HepG2 (cell line): Measurements from ENCODE around the gene YY1. TPM values are rescaled to one million over a fixed set of nuclear protein-coding genes. Genes with fewer than 3 reads are reported as not detected.
A peak's percentile ranks its signal among the peaks of the same experiment; 100 is the strongest.

ENCODE experiments used
- ATAC-seq: fragments of 200-7000 bp; cut with Tn5 transposase; 3 replicates; pipeline ENCODE4 v1.9.1; 2020; ENCODE audit warnings: mild to moderate bottlenecking, moderate library complexity
- BruUV-seq: library from RNA; stranded (reverse); fragments of 400-500 nt; replicated peaks from 2 replicates; lab custom pipeline; 2021; lab: Mats Ljungman, UMichigan
- CTCF ChIA-PET: fragments of 300-600 bp; formaldehyde crosslinking; extraction: SDS; loops from one replicate; lab custom pipeline; 2021; ENCODE audit warnings: low total read pairs, inconsistent platforms, low intra/inter-chr PET ratio; lab: Yijun Ruan, JAX
- POLR2A ChIA-PET: fragments of 350-600 bp; sonication (Branson Sonifier 250); formaldehyde crosslinking; loops from one replicate; lab custom pipeline; 2020; ENCODE audit warnings: antibody characterized with exemption, inconsistent platforms; lab: Yijun Ruan, JAX
- DNase-seq: peaks from one replicate; pipeline ENCODE4 v3.0.0-alpha.2; 2015; ENCODE audit warnings: low spot score
- FAIRE-seq: peaks from 3 replicates; lab custom pipeline; 2011; peaks lifted over from hg19 to GRCh38; lab: Jason Lieb, UNC
- H2AFZ ChIP-seq: one replicate; pipeline ENCODE4 v1.6.1; 2011; ENCODE audit warnings: low read length, inconsistent platforms
- H3K27ac ChIP-seq: fragments of 300-600 bp; 3 replicates; pipeline ENCODE4 v1.8.0; 2011; ENCODE audit warnings: mixed run types, mild to moderate bottlenecking, mixed read lengths, low read length, inconsistent platforms; ENCODE audit not compliant: insufficient read depth; ENCODE audit errors: extremely low read length
- H3K27me3 ChIP-seq, 2 experiments: fragments of 200-600 bp in 1 of 2; 2 replicates in 1 of 2; 3 replicates in 1 of 2; pipeline versions ENCODE4 v1.6.0 to v1.8.0; 2011; ENCODE audit warnings: low read length in 2 of 2, mild to moderate bottlenecking in 2 of 2, moderate library complexity in 2 of 2, inconsistent platforms in 1 of 2; ENCODE audit not compliant: insufficient read depth in 2 of 2, control insufficient read depth in 1 of 2
- H3K36me3 ChIP-seq, 2 experiments: fragments of 200-600 bp in 1 of 2; replicated peaks in 1 of 2; 2 replicates in 1 of 2; 3 replicates in 1 of 2; pipeline versions ENCODE4 v1.5.1 to v1.8.0; 2011; ENCODE audit warnings: low read length in 2 of 2, inconsistent platforms in 1 of 2; ENCODE audit not compliant: insufficient read depth in 2 of 2, control insufficient read depth in 1 of 2
- H3K4me1 ChIP-seq: 2 replicates; pipeline ENCODE4 v1.5.1; 2012; ENCODE audit warnings: low read length, inconsistent platforms; ENCODE audit not compliant: insufficient read depth
- H3K4me2 ChIP-seq: 2 replicates; pipeline ENCODE4 v1.6.0; 2011; ENCODE audit warnings: low read depth, low read length, inconsistent platforms
- H3K4me3 ChIP-seq, 3 experiments: fragments of 200-600 bp in 1 of 3; sonication (generic), shearing (Covaris generic) in 1 of 3; replicated peaks in 1 of 3; 2 replicates each; pipeline ENCODE4 v1.5.1; 2011 to 2016; ENCODE audit warnings: low read length in 3 of 3, inconsistent platforms in 2 of 3, low read depth in 2 of 3, mild to moderate bottlenecking in 2 of 3, control low read depth in 1 of 3, mixed read lengths in 1 of 3; ENCODE audit not compliant: insufficient read depth in 1 of 3
- H3K79me2 ChIP-seq: one replicate; pipeline ENCODE4 v1.6.1; 2011; ENCODE audit warnings: low read length, inconsistent platforms; ENCODE audit not compliant: insufficient read depth
- H3K9ac ChIP-seq: 2 replicates; pipeline ENCODE4 v1.6.0; 2011; ENCODE audit warnings: mild to moderate bottlenecking, low read depth, low read length, inconsistent platforms; ENCODE audit not compliant: insufficient read depth
- H3K9me3 ChIP-seq: 2 replicates; pipeline ENCODE4 v1.5.1; 2012; ENCODE audit warnings: mild to moderate bottlenecking, low read length
- H4K20me1 ChIP-seq: 2 replicates; pipeline ENCODE4 v1.6.0; 2011; ENCODE audit warnings: inconsistent platforms, mild to moderate bottlenecking, low read length, moderate library complexity; ENCODE audit not compliant: insufficient read depth
- RARA ChIP-seq: IDR thresholded peaks from 2 replicates; pipeline ENCODE4 v1.6.1; 2016; ENCODE audit warnings: missing genetic modification reagents, missing compliant biosample characterization
- RXRB ChIP-seq: IDR thresholded peaks from 2 replicates; pipeline ENCODE4 v1.6.1; 2016; ENCODE audit warnings: borderline replicate concordance, missing genetic modification reagents, missing compliant biosample characterization
- SOX13 ChIP-seq, 3 experiments: fragments of 450-650 bp in 1 of 3; sonication (generic) in 1 of 3; formaldehyde crosslinking in 1 of 3; IDR thresholded peaks in 2 of 3; conservative IDR thresholded peaks in 1 of 3; 2 replicates each; pipeline versions ENCODE4 v1.5.0 to v1.6.1; 2016 to 2020; ENCODE audit warnings: antibody characterized with exemption in 1 of 3, mild to moderate bottlenecking in 1 of 3, missing compliant biosample characterization in 1 of 3, missing genetic modification reagents in 1 of 3, moderate library complexity in 1 of 3
- SOX6 ChIP-seq, 2 experiments: fragments of 450-650 bp in 1 of 2; sonication (generic) in 1 of 2; formaldehyde crosslinking in 1 of 2; IDR thresholded peaks; 2 replicates each; pipeline versions ENCODE4 v1.4.0 to v1.6.1; 2017 to 2020; ENCODE audit warnings: antibody characterized with exemption in 1 of 2, mild to moderate bottlenecking in 1 of 2, missing genetic modification reagents in 1 of 2
- THAP8 ChIP-seq: sonication (generic); formaldehyde crosslinking; IDR thresholded peaks from 2 replicates; pipeline ENCODE4 v1.5.1; 2020; ENCODE audit warnings: missing genetic modification reagents, mild to moderate bottlenecking, borderline replicate concordance
- ZSCAN12 ChIP-seq: sonication (generic); formaldehyde crosslinking; IDR thresholded peaks from 2 replicates; pipeline ENCODE4 v1.9.0; 2021; ENCODE audit warnings: mild to moderate bottlenecking, missing genetic modification reagents
- WGBS: methylation state at CpG from one replicate; pipeline ENCODE4 v1.1.6; 2017; ENCODE audit warnings: low lambda C conversion rate; 5-methylcytosine and 5-hydroxymethylcytosine counted together
- in situ Hi-C: cut with HindIII; loops from 2 replicates; pipeline ENCODE4 v1.10.0; 2017; ENCODE audit warnings: low pct_unique_long_range_greater_than_20kb; ENCODE audit not compliant: extremely low pct_ligation_motif_present
- intact Hi-C: fragments of 100-400 bp; cut with micrococcal nuclease; formaldehyde crosslinking; loops from one replicate; pipeline ENCODE4 v1.10.0; 2022; ENCODE audit not compliant: unreplicated experiment
- polyA plus RNA-seq, 8 experiments: library from polyadenylated mRNA; depleted of rRNA in 3 of 8; stranded (reverse) in 7 of 8; unstranded in 1 of 8; fragments of >200 nt; fragmentation: Illumina TruSeq in 4 of 8; extraction: Trizol in 4 of 8; gene quantifications; 2 replicates each; pipeline versions ENCODE4 v1.2.1 to v1.2.3, GENCODE V29; 2011 to 2016; ENCODE audit warnings: low read depth in 4 of 8, missing spikeins in 1 of 8, mixed read lengths in 1 of 8; ENCODE audit not compliant: insufficient read depth in 1 of 8
- total RNA-seq, 5 experiments: library from RNA; depleted of rRNA; stranded (reverse); fragments of >200 nt; fragmentation: Illumina TruSeq; extraction: Trizol; gene quantifications; 2 replicates each; pipeline ENCODE4 v1.2.3, GENCODE V29; 2016; ENCODE audit warnings: low read depth in 1 of 5

Gene YY1
- total and polyA plus RNA-seq, 2 of the 13 experiments (the other 11 are each of a cell fraction or from before 2014, with no cell fraction given) = 29.4 to 68.1 TPM

DNA sequence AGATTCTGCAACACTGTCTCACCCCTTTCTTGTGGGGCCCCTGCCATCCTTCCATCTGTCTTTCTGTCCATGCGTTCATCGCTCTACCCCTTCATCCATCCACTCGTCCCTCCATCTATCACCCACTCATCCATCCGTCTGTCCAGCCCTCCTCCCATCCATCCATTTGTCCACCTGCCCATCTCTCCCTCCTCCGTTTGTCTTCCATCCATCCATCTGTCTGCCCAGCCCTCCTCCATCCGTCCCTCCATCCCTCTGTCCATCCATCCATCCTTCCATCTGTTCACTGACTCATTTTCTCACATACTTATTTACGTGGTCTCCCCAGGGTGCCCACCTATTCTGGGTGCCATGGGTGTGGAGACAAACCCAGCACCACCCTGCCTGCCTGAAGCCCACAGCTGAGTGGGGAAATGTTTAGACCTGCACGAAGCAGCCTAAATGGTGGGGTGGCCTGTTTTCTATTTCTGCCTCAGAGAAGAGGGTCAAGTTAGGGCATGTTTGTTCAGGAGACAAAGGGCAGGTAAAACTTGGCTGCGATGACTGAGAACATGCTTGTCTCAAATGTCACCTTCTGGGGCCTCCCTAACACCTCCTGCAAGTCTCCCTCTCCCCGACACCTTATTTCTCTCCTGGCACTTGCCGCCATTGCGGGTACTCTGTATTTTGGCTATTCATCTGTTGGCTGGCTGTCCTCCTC, 81.4 kb downstream of the YY1 start:
- intact Hi-C loops = loop anchor here (5.0 kb wide), 1 partner anchor 57 kb away; the partner anchor contains the start of gene WDR25
- no peaks in the 10 kb centered on the region for H3K79me2 ChIP-seq
- peaks cover 70% of the 10 kb centered on the region for H3K4me1 ChIP-seq
- TF ChIP-seq THAP8 (CRISPR knock-in tag) = no peak
- peak; percentile 63; the same call in 1 of the 2 replicates for TF ChIP-seq RARA (CRISPR knock-in tag)
- TF ChIP-seq ZSCAN12 (CRISPR knock-in tag) = no peak
- TF ChIP-seq SOX13 (IDR thresholded peaks at IDR 0.05) = no peak
- TF ChIP-seq SOX13 (CRISPR knock-in tag; conservative IDR thresholded peaks at IDR 0.05 in 1 of 2, IDR thresholded peaks at IDR 0.05 in 1 of 2) = 0 out of 4 replicates have a peak, but pooled peaks of 1 of the 2 experiments have one; percentile 13
- TF ChIP-seq RXRB (CRISPR knock-in tag) = peak; percentile 54; the same call in 1 of the 2 replicates
- no peak for TF ChIP-seq SOX6 (IDR thresholded peaks at IDR 0.05)
- TF ChIP-seq SOX6 (CRISPR knock-in tag; IDR thresholded peaks at IDR 0.05) = 0 out of 2 replicates have a peak, but pooled peaks have one; percentile 26
- no peak overlapping the region for H3K4me3 ChIP-seq
- in situ Hi-C loops = no loop called here
- no peak overlapping the region for H2AFZ ChIP-seq
- no TSS peak for BruUV-seq
- 62% methylated on average over 12 of the region's 12 CpGs for WGBS
- peaks cover 2 to 6% of the 10 kb centered on the region in 2 experiments; a peak in 3 of 5 replicates for H3K27me3 ChIP-seq
- no peaks in the 10 kb centered on the region for H3K36me3 ChIP-seq
- no peak overlapping the region for H3K9ac ChIP-seq
- H3K9me3 ChIP-seq = no peaks in the 10 kb centered on the region
- H3K27ac ChIP-seq = no peak overlapping the region
- FAIRE-seq (no peak), ATAC-seq (no peak), DNase-seq (no peak)
- POLR2A ChIA-PET = no interaction called here
- no peak overlapping the region for H3K4me2 ChIP-seq
- no peaks in the 10 kb centered on the region for H4K20me1 ChIP-seq
- CTCF ChIA-PET = no interaction called here
